HL-60 (cell line): ENCODE results near the gene MYCBP.

Experiments
- DNase-seq, 2 experiments: peaks; one replicate each; pipeline ENCODE4 v3.0.0-alpha.2; 2010 to 2020; ENCODE audit warnings: low read depth in 1 of 2, low spot score in 1 of 2
- H3K27ac ChIP-seq: fragments of 250-450 bp; sonication (Bioruptor Pico); replicated peaks from 2 replicates; pipeline ENCODE4 v1.5.1; 2020; ENCODE audit warnings: mild to moderate bottlenecking, moderate library complexity
- H3K27me3 ChIP-seq: fragments of 250-450 bp; sonication (Bioruptor Pico); 2 replicates; pipeline ENCODE4 v1.5.1; 2021; ENCODE audit warnings: mild to moderate bottlenecking, moderate library complexity; ENCODE audit not compliant: insufficient read depth, poor library complexity, severe bottlenecking
- H3K4me3 ChIP-seq: replicated peaks from 2 replicates; pipeline ENCODE4 v1.5.1; 2011; ENCODE audit warnings: mild to moderate bottlenecking, control low read depth, low read length; ENCODE audit not compliant: insufficient read depth
- CTCF ChIP-seq: IDR thresholded peaks from one replicate; pipeline ENCODE4 v1.5.1; 2011; ENCODE audit warnings: low read length, control low read depth, inconsistent platforms; ENCODE audit not compliant: insufficient read depth
- GABPA ChIP-seq: IDR thresholded peaks from 2 replicates; pipeline ENCODE4 v1.6.1; 2012; ENCODE audit warnings: low read depth
- POLR2AphosphoS5 ChIP-seq: IDR thresholded peaks from 2 replicates; pipeline ENCODE4 v1.6.1; 2012; ENCODE audit warnings: low read depth
- REST ChIP-seq: IDR thresholded peaks from 2 replicates; pipeline ENCODE4 v1.6.1; 2012; ENCODE audit warnings: low read depth; ENCODE audit not compliant: insufficient replicate concordance
- SPI1 ChIP-seq: IDR thresholded peaks from 2 replicates; pipeline ENCODE4 v1.6.1; 2012; ENCODE audit warnings: low read depth, mild to moderate bottlenecking, borderline replicate concordance

MYCBP gene

GRCh38 chr1:38908821-38909220 lies 35.7 kb upstream of the MYCBP start:
- no peak overlapping the region for H3K27ac ChIP-seq
- no peak for TF ChIP-seq GABPA
- no peak for TF ChIP-seq REST
- no peak for DNase-seq
- H3K27me3 ChIP-seq: no peaks in the 10 kb centered on the region
- no peak overlapping the region for H3K4me3 ChIP-seq

- Histone ChIP-seq H3K27me3 (no peaks in the 10 kb centered on the region), H3K27ac (no peak overlapping the region), H3K4me3 (no peak overlapping the region)
- no peak for DNase-seq
- TF ChIP-seq POLR2AphosphoS5: no peak
- no peak for TF ChIP-seq GABPA
- no peak for TF ChIP-seq SPI1
- TF ChIP-seq REST: no peak
- TF ChIP-seq CTCF: no peak
Measured at GRCh38 chr1:38905985-38906384, 32.8 kb upstream of the MYCBP start.

GRCh38 chr1:38899560-38899959 lies 26.4 kb upstream of the MYCBP start:
- no peak for DNase-seq
- Histone ChIP-seq H3K27me3 (no peaks in the 10 kb centered on the region), H3K27ac (no peak overlapping the region), H3K4me3 (no peak overlapping the region)
- TF ChIP-seq SPI1 (no peak), POLR2AphosphoS5 (no peak), GABPA (no peak), REST (no peak), CTCF (no peak)
